ENCODE results near the gene ACBD6.
A peak's percentile ranks its signal among the peaks of the same experiment; 100 is the strongest.

ACBD6 gene

DNA sequence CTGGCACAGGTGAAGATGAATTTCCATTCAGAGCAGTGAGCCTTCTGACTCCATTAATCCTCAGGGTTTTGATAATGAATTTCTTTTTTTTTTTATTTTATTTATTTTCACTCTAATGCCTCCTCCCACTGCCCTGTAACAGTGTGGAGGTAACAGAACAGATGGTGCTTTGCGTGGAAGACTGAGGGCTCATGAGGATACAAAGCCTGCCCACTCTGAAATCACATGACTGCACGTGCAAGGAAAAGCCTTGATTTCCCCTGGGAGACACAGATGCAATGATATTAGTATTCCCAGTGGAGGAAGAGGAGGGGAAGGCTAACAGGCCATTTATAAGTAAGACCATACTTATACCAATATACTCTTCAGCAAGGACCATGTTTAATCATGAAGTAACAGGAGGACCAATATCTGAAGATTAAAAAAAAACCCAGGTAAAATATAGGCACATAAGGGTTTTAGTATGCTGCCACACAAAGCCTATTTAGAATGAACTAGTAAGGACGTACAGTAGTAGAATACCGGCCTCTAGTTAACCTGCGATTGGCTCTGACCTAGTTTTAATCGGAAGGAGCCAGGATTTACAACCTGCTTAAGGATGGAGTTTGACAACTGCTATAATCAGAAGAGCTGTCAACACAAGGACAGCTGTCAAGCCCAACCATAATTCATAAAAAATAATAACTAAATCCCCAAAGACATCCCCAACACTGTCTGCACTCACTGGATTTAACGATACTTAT lies 202.7 kb downstream of the ACBD6 start:
- H3K4me1 ChIP-seq (ENCODE audit: control insufficient read depth, insufficient read depth, low read length, unreplicated experiment), result peaks cover 13% of the 10 kb centered on the region
- H3K27me3 ChIP-seq (ENCODE audit: insufficient read depth, low read length), result no peaks in the 10 kb centered on the region
- no peak overlapping the region for H2AFZ ChIP-seq (ENCODE audit: low read length, unreplicated experiment)
- H3K79me2 ChIP-seq (ENCODE audit: control insufficient read depth, insufficient read depth, low read length, unreplicated experiment), result no peaks in the 10 kb centered on the region
- H3K36me3 ChIP-seq (ENCODE audit: insufficient read depth, low read length), result no peaks in the 10 kb centered on the region
- no peak overlapping the region for H3K4me3 ChIP-seq (ENCODE audit: low read depth, low read length)
- no peak overlapping the region for H3K27ac ChIP-seq (ENCODE audit: low read depth, low read length)

DNA sequence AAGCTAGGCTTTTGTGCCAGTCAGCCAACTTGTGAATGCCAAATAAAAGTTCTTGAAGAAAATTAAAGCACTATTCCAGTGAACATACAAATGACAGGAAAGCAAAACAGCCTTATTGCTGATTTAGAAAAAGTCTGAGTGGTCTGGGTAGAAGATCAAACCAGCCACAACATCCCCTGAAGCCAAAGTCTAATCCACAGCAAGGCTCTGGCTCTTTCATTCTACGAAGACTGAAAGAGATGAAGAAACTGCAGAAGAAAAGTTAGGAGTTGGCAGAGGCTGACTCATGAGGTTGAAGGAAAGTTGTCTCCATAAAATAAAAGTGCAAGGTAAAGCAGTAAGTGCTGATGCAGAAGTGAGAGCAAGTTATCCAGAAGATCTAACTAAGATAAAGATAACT lies 206.4 kb downstream of the ACBD6 start:
- Histone ChIP-seq H3K27ac (ENCODE audit: low read depth, low read length) (no peak overlapping the region), H3K79me2 (ENCODE audit: control insufficient read depth, insufficient read depth, low read length, unreplicated experiment) (no peaks in the 10 kb centered on the region), H3K27me3 (ENCODE audit: insufficient read depth, low read length) (no peaks in the 10 kb centered on the region), H3K4me3 (ENCODE audit: low read depth, low read length) (no peak overlapping the region), H3K36me3 (ENCODE audit: insufficient read depth, low read length) (no peaks in the 10 kb centered on the region), H2AFZ (ENCODE audit: low read length, unreplicated experiment) (no peak overlapping the region), H3K4me1 (ENCODE audit: control insufficient read depth, insufficient read depth, low read length, unreplicated experiment) (peaks cover 7% of the 10 kb centered on the region)

GRCh38 chr1:180294711-180295110 lies 207.7 kb downstream of the ACBD6 start:
- H3K27me3 ChIP-seq (ENCODE audit: insufficient read depth, low read length), result no peaks in the 10 kb centered on the region
- H3K4me3 ChIP-seq (ENCODE audit: low read depth, low read length), result no peak overlapping the region
- no peak overlapping the region for H2AFZ ChIP-seq (ENCODE audit: low read length, unreplicated experiment)
- H3K36me3 ChIP-seq (ENCODE audit: insufficient read depth, low read length), result no peaks in the 10 kb centered on the region
- H3K27ac ChIP-seq (ENCODE audit: low read depth, low read length), result no peak overlapping the region
- H3K79me2 ChIP-seq (ENCODE audit: control insufficient read depth, insufficient read depth, low read length, unreplicated experiment), result no peaks in the 10 kb centered on the region
- H3K4me1 ChIP-seq (ENCODE audit: control insufficient read depth, insufficient read depth, low read length, unreplicated experiment), result peaks cover 6% of the 10 kb centered on the region

DNA sequence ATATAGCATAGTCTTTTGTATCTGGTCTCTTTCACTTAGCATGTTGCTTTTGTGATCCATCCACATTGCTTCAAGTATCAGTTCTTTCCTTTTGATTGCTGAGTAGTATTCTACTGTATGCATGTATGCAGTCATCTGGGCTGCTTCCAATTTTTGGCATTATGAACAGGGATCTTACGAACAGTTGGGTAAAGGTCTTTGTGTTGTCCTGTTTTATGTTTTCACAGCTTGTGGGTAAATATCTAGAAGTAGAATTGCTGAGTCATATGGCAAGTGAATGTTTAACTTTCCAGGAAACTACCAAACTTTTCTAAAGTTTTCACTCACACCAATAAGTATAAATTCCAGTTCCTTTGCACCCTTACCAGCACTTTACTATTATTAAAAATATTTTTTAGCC lies 211.4 kb downstream of the ACBD6 start:
- Histone ChIP-seq H3K4me1 (ENCODE audit: control insufficient read depth, insufficient read depth, low read length, unreplicated experiment) (no peaks in the 10 kb centered on the region), H3K4me3 (ENCODE audit: low read depth, low read length) (no peak overlapping the region), H3K27ac (ENCODE audit: low read depth, low read length) (peak overlapping the region; percentile 18; the same call in 1 of the 2 replicates), H3K27me3 (ENCODE audit: insufficient read depth, low read length) (no peaks in the 10 kb centered on the region), H3K79me2 (ENCODE audit: control insufficient read depth, insufficient read depth, low read length, unreplicated experiment) (no peaks in the 10 kb centered on the region), H3K36me3 (ENCODE audit: insufficient read depth, low read length) (no peaks in the 10 kb centered on the region; the same call in 1 of the 2 replicates), H2AFZ (ENCODE audit: low read length, unreplicated experiment) (no peak overlapping the region)

DNA sequence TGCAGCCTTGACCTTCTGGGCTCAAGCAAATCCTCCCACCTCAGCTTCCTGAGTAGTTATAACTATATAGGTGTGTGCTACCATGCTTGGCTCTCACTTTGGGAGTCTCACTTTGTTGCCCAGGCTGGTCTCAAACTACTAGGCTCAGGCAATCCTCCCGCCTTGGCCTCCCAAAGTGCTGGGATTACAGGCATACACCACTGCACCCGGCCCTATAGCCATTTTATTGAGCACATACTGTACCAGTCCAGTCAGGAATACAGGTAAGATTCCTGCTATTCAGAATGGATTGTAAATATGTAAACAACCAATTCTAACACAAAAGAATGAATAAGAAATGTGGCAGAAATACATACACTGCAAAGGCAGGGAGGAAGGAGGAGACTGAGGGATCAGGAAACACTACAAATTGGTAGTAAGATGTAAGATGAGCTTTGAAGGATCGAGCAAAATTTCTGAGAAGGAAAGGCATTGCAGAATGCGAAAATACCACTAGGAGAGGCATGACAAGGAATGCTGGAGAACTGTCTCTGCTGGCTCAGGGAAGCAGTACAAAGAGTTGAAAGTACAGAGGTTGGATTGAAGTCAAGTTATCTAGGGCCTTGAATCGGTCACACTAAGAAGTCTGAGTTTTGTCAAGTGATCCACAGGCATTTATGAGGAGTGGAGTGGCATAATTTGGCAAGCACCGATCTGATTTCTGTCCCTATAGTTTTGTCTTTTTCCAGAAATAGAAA lies 211.9 kb downstream of the ACBD6 start:
- Histone ChIP-seq H3K4me3 (ENCODE audit: low read depth, low read length) (no peak overlapping the region), H3K27me3 (ENCODE audit: insufficient read depth, low read length) (no peaks in the 10 kb centered on the region), H3K27ac (ENCODE audit: low read depth, low read length) (0 out of 2 replicates have a peak overlapping the region, but pooled peaks have one; percentile 18), H3K4me1 (ENCODE audit: control insufficient read depth, insufficient read depth, low read length, unreplicated experiment) (no peaks in the 10 kb centered on the region), H3K79me2 (ENCODE audit: control insufficient read depth, insufficient read depth, low read length, unreplicated experiment) (no peaks in the 10 kb centered on the region), H3K36me3 (ENCODE audit: insufficient read depth, low read length) (no peaks in the 10 kb centered on the region; the same call in 1 of the 2 replicates), H2AFZ (ENCODE audit: low read length, unreplicated experiment) (no peak overlapping the region)

GRCh38 chr1:180288940-180289339 lies 213.4 kb downstream of the ACBD6 start:
- Histone ChIP-seq H3K4me3 (ENCODE audit: low read depth, low read length) (no peak overlapping the region), H3K27ac (ENCODE audit: low read depth, low read length) (no peak overlapping the region), H3K27me3 (ENCODE audit: insufficient read depth, low read length) (no peaks in the 10 kb centered on the region), H3K36me3 (ENCODE audit: insufficient read depth, low read length) (no peaks in the 10 kb centered on the region; the same call in 1 of the 2 replicates), H3K79me2 (ENCODE audit: control insufficient read depth, insufficient read depth, low read length, unreplicated experiment) (no peaks in the 10 kb centered on the region), H2AFZ (ENCODE audit: low read length, unreplicated experiment) (no peak overlapping the region), H3K4me1 (ENCODE audit: control insufficient read depth, insufficient read depth, low read length, unreplicated experiment) (no peaks in the 10 kb centered on the region)

- Histone ChIP-seq H3K4me1 (ENCODE audit: control insufficient read depth, insufficient read depth, low read length, unreplicated experiment) (no peaks in the 10 kb centered on the region), H2AFZ (ENCODE audit: low read length, unreplicated experiment) (no peak overlapping the region), H3K27me3 (ENCODE audit: insufficient read depth, low read length) (no peaks in the 10 kb centered on the region), H3K4me3 (ENCODE audit: low read depth, low read length) (no peak overlapping the region), H3K79me2 (ENCODE audit: control insufficient read depth, insufficient read depth, low read length, unreplicated experiment) (no peaks in the 10 kb centered on the region), H3K27ac (ENCODE audit: low read depth, low read length) (no peak overlapping the region), H3K36me3 (ENCODE audit: insufficient read depth, low read length) (peaks cover 3% of the 10 kb centered on the region)
These were observed 214.2 kb downstream of the ACBD6 start for GRCh38 chr1:180287988-180288705.

GRCh38 chr1:180286417-180286816 lies 216.0 kb downstream of the ACBD6 start:
- Histone ChIP-seq H3K27ac (ENCODE audit: low read depth, low read length) (no peak overlapping the region), H3K27me3 (ENCODE audit: insufficient read depth, low read length) (no peaks in the 10 kb centered on the region), H3K36me3 (ENCODE audit: insufficient read depth, low read length) (peaks cover 4% of the 10 kb centered on the region), H3K4me1 (ENCODE audit: control insufficient read depth, insufficient read depth, low read length, unreplicated experiment) (no peaks in the 10 kb centered on the region), H2AFZ (ENCODE audit: low read length, unreplicated experiment) (no peak overlapping the region), H3K4me3 (ENCODE audit: low read depth, low read length) (no peak overlapping the region), H3K79me2 (ENCODE audit: control insufficient read depth, insufficient read depth, low read length, unreplicated experiment) (no peaks in the 10 kb centered on the region)

DNA sequence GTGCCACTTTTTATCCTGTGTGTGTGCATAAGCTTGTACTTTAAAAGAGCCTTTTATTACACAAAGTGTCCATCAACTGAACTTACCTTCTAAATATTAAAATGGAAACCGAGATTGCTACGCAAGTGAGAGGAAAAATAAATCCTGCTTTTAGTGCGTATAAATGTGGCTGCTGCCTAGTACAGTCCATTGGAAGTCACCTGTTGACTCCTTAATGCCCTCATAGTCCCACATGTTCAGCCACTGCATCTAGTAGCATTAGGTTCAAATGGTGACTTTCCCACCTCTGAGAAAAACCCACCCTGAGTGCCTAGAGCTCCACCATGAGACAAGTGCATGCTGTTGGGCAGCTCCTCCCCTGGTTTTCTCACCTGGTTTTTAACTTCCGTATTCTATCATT lies 219.3 kb downstream of the ACBD6 start:
- H3K79me2 ChIP-seq (ENCODE audit: control insufficient read depth, insufficient read depth, low read length, unreplicated experiment), result no peaks in the 10 kb centered on the region
- H3K27ac ChIP-seq (ENCODE audit: low read depth, low read length), result no peak overlapping the region
- H3K27me3 ChIP-seq (ENCODE audit: insufficient read depth, low read length), result no peaks in the 10 kb centered on the region
- no peaks in the 10 kb centered on the region for H3K4me1 ChIP-seq (ENCODE audit: control insufficient read depth, insufficient read depth, low read length, unreplicated experiment)
- H2AFZ ChIP-seq (ENCODE audit: low read length, unreplicated experiment), result no peak overlapping the region
- peaks cover 4% of the 10 kb centered on the region for H3K36me3 ChIP-seq (ENCODE audit: insufficient read depth, low read length)
- H3K4me3 ChIP-seq (ENCODE audit: low read depth, low read length), result no peak overlapping the region

DNA sequence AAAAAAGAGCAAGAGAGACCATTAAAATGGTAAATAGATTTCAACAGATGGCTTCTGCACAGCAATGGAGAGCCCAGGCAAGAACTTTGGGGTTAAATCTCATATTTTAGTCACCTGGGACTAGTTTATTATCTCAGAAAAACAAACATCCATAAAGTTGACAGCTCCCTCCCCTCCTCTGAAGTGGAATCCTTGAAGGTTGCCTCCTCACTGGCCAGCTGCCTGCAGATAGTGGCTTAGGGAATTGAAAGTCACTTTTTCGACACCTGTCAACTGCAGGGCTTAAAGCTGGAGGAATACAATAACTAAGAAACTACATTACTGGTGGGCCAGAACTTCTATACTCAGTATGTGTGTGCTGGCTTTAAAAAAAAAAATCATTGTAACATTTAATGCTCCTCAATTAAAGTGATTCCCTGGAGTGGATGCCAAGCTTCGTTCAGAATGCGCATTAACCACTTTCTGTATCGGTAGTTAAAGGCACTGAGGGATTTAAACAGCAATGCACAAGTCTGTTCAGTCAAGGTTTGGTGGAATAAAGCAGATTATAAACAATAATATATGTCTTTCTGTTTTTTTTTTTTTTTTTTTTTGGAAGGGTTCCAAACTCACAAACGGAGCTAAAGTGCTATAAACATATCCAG lies 219.9 kb downstream of the ACBD6 start:
- no peak overlapping the region for H3K27ac ChIP-seq (ENCODE audit: low read depth, low read length)
- no peak overlapping the region for H3K4me3 ChIP-seq (ENCODE audit: low read depth, low read length)
- H3K36me3 ChIP-seq (ENCODE audit: insufficient read depth, low read length), result peaks cover 4% of the 10 kb centered on the region
- no peaks in the 10 kb centered on the region for H3K79me2 ChIP-seq (ENCODE audit: control insufficient read depth, insufficient read depth, low read length, unreplicated experiment)
- no peaks in the 10 kb centered on the region for H3K4me1 ChIP-seq (ENCODE audit: control insufficient read depth, insufficient read depth, low read length, unreplicated experiment)
- H3K27me3 ChIP-seq (ENCODE audit: insufficient read depth, low read length), result no peaks in the 10 kb centered on the region
- no peak overlapping the region for H2AFZ ChIP-seq (ENCODE audit: low read length, unreplicated experiment)
